ENCODE results near the gene TESK2. TPM values are rescaled to one million over a fixed set of nuclear protein-coding genes. Genes with fewer than 3 reads are reported as not detected.
"Not testable (repeated sequence)": the region's sequence is repeated elsewhere in the genome, so short reads cannot be mapped to it uniquely, and the experiment has no call there.

The TESK2 gene
- total RNA-seq = 4.2 and 5.9 TPM in 2 replicates

- peak; percentile 100 for DNase-seq (ENCODE audit: low read depth in 2 of 2)
Observed at GRCh38 chr1:45490626-45491486, at the start of gene TESK2. Gene TESK2, minus strand, starts transcription at chr1:45491163. Its CDS starts 33,378 bp downstream, at chr1:45457785.

DNA sequence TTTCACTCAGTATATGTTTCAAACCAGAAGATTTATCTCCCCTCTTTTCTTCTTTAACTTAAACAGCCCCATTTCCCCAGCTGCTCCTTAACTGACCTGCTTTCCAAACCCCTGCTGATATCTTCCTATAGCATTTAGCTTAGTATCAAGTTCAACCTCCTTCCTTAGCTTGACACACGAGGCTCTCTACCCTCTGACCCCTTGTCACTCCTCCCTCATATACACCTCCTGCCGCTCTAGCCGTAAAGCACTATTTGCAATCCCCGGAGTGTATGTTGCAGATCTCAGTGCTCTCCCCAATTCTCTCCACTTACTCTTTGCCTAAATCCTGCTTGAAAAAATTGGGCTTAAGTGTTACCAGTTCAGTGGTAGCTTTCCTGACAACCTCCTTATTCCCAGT is 45.9 kb upstream of the TESK2 start:
- no peak for DNase-seq (ENCODE audit: low read depth in 2 of 2)

DNA sequence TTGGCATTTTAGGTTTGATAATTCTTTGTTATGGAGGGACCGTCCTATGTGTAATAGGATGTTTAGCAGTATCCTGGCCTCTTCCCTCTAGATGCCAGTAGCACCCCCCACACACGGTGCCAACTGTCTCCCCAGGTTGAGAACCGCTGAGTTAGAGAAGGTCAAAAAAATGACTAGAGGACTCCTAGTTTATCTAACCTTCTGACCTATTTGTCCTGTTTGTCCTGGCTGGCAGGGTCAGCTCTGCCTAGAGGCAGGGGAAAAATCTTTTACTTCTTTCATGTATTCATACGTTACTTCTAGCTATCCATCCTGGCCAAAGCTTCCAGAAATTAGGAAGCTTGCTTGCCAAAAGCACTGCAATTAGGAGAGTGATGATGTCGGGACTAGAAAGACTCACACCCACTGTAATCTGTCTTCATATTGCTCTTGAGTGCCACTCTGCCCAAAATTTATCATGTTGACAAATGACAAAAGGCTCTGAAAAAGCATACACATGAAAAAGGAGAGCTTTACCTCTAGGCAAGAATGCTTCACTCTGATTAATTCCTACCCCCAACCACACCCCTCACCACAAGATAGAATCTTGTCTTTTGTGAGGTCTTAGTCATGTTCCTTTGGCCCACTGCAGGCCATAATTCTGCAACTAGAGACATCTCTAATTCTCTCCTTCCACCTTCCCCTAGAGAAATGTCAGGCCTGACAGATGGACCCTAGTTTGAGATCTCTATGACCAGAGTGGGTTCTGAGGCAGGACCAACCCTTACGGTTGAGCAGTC is 45.2 kb upstream of the TESK2 start:
- no peak for DNase-seq (ENCODE audit: low read depth in 2 of 2)

GRCh38 chr1:45531873-45532272 is 40.9 kb upstream of the TESK2 start:
- DNase-seq (ENCODE audit: low read depth in 2 of 2) = no peak

GRCh38 chr1:45530632-45531135 is 39.7 kb upstream of the TESK2 start:
- no peak for DNase-seq (ENCODE audit: low read depth in 2 of 2)

GRCh38 chr1:45526135-45526644 is 35.2 kb upstream of the TESK2 start:
- DNase-seq (ENCODE audit: low read depth in 2 of 2) = no peak

GRCh38 chr1:45523975-45524374 is 33.0 kb upstream of the TESK2 start:
- DNase-seq (ENCODE audit: low read depth in 2 of 2) = not testable (repeated sequence)

DNA sequence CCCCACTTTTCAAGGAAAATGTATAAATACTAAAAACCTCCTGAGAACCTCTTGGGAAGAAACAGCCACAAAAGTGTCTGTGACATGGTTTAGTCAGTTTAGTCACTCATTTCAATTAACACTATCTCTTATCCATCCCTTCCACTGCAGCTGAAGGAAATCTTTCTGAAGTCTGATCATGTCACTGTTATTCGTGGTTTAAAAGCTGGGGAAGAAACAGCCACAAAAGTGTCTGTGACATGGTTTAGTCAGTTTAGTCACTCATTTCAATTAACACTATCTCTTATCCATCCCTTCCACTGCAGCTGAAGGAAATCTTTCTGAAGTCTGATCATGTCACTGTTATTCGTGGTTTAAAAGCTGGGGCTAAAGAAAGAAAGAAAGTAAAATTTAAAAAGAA is 32.6 kb upstream of the TESK2 start:
- not testable (repeated sequence) for DNase-seq (ENCODE audit: low read depth in 2 of 2)

- DNase-seq (ENCODE audit: low read depth in 2 of 2) = no peak
Observed at GRCh38 chr1:45522324-45523104, 31.6 kb upstream of the TESK2 start.

DNA sequence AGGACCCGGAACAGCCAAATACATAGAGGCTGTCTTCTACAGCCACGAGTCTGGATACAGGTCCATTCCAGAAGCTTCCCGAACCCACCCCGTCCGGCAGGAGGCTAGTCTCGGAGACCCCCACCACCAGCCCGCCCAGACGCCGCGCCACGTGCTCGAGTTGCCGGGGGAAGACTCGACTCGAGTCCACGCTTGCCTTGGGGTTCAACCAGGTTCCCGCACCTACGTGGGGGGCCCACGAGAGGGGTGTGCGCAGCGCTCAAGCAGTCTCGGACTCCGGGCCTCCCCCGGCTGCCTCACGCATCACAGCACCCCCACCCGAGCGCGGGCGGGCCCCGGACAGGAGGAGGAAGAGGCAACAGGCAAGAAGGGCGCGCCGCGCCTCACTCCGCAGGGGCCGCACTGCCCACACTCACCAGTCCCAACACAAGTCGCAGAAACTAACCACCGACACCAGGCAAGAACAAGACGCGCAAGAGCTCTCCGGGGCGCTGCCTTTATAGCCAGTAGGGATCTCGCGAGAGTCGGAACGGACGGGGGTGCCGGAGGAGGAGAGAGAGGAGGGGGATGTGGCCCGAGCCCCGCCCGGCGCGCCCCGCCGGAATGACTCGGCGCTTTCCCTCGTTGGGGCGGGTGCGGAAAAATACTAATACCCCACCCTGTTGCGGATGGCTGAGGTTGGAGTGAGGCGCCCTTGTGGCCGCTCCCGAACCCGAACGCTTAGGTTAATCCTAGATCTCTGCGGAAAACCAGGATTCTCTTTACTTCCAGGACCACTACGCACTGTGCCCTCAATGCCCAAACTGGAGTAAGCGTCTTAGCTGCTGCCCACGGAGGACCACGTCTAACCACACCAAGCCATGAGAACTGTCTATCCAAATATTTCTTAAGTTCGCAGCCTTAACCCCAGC is 30.7 kb upstream of the TESK2 start, which contains the start of gene PRDX1:
PRDX1 (minus strand) TSS at position 472 of the 911 bp plus-strand sequence. CDS start 2,841 bp downstream, outside the sequence.
- peak; percentile 86 to 92 for DNase-seq (ENCODE audit: low read depth in 2 of 2)

GRCh38 chr1:45519774-45520173 is 28.8 kb upstream of the TESK2 start:
- DNase-seq (ENCODE audit: low read depth in 2 of 2) = not testable (repeated sequence)

DNA sequence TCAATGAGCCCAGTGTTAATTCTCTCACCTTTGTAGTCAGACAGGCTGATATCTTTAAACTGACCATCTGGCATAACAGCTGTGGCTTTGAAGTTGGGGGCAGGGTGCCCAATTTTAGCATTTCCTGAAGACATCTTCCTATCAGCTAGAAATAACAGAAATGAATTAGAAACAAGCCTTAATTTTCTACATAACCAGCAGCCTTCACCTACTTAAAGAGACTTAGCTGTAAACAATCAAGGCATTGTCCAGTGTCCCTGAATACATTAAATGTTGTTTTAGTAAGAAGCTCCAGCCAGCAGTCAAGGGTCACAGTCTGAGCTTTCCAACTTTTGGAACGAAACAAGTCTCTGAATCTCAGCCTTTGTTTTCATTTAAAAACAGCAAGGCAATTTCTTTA is 27.9 kb upstream of the TESK2 start:
- no peak for DNase-seq (ENCODE audit: low read depth in 2 of 2)

DNA sequence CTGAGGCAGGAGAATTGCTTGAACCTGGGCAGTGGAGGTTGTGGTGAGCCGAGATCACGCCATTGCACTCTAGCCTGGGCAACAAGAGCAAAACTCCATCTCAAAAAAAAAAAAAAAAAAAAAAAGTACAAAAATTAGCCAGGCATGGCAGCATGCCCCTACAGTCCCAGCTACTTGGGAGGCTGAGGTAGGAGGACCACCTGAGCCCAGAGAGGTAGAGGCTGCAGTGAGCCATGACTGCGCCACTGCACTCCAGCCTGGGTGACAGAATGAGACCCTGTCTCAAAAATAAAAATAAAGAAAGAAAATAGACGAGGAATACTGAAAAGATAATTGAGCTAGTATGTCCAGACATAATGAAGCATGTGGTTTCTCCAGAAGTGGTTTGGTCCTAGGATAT is 27.4 kb upstream of the TESK2 start:
- not testable (repeated sequence) for DNase-seq (ENCODE audit: low read depth in 2 of 2)

GRCh38 chr1:45516465-45516864 is 25.5 kb upstream of the TESK2 start:
- no peak for DNase-seq (ENCODE audit: low read depth in 2 of 2)

DNA sequence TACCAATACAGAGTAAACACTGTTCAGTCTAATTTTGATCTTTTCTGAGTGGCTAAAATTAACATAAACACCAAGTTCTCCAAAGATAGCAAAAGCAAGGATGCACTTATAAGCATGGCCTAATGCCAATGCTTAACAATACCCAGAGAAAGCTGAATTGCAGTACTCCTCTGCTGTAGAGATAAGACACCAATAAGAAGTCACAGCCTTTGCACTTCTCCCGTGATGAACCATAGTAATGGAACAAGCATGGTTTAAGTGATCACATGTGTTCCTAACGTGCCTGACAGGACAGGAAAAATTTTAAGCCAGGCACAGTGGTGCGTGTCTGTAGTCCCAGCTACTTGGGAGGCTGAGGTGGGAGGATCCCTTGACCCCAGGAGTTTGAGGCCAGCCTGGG is 25.1 kb upstream of the TESK2 start:
- DNase-seq (ENCODE audit: low read depth in 2 of 2) = no peak

DNA sequence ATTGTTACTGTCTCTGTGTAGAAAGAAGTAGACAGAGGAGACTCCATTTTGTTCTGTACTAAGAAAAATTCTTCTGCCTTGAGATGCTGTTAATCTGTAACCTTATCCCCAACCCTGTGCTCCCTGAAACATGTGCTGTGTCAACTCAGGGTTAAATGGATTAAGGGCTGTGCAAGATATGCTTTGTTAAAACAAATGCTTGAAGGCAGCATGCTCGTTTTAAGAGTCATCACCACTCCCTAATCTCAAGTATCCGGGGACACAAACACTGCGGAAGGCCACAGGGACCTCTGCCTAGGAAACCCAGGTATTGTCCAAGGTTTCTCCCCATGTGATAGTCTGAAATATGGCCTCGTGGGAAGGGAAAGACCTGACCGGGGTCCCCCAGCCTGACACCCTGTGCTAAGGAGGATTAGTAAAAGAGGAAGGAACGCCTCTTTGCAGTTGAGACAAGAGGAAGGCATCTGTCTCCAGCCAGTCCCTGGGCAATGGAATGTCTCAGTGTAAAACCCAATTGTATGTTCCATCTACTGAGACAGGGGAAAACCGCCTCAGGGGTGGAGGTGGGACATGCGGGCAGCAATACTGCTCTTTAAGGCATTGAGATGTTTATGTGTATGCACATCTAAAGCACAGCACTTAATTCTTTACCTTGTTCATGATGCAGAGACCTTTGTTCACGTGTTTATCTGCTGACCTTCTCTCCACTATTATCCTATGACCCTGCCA is 22.7 kb upstream of the TESK2 start:
- not testable (repeated sequence) for DNase-seq (ENCODE audit: low read depth in 2 of 2)

- DNase-seq (ENCODE audit: low read depth in 2 of 2) = peak; percentile 70 to 82
Observed at GRCh38 chr1:45512641-45513054, 21.7 kb upstream of the TESK2 start.

DNA sequence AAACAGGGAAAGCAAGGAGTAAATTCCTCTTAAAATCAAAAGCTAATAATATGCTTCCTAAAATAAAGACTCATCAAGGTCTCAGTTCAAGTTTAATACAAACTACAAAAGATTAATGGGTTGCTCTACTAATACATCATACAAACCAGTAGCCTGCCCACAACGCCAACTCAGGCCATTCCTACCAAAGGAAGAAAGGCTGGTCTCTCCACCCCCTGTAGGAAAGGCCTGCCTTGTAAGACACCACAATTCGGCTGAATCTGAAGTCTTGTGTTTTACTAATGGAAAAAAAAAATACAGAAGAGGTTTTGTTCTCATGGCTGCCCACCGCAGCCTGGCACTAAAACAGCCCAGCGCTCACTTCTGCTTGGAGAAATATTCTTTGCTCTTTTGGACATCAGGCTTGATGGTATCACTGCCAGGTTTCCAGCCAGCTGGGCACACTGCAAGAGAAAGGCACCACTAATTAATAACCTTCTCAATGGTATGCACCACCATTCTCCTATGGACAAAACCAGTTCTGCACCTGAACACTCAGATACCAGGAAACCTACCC is 20.1 kb upstream of the TESK2 start:
- no peak for DNase-seq (ENCODE audit: low read depth in 2 of 2)

All from dermis microvascular lymphatic vessel endothelial cell (primary cell).